HEK293T (cell line): Measurements from ENCODE around the gene TNFRSF17.
"Not testable (repeated sequence)": the region's sequence is repeated elsewhere in the genome, so short reads cannot be mapped to it uniquely, and the experiment has no call there.

Experiments
- CTCF ChIA-PET: fragments of 350-600 bp; formaldehyde crosslinking; extraction: SDS; loops from one replicate; lab custom pipeline; 2021; ENCODE audit warnings: antibody characterized with exemption, inconsistent platforms; lab: Yijun Ruan, JAX
- POLR2A ChIA-PET: fragments of 350-600 bp; formaldehyde crosslinking; extraction: SDS; loops from one replicate; lab custom pipeline; 2020; ENCODE audit warnings: antibody characterized with exemption, inconsistent platforms; lab: Yijun Ruan, JAX
- DNase-seq: peaks from one replicate; pipeline ENCODE4 v3.0.0; 2012; ENCODE audit warnings: mixed read lengths; ENCODE audit errors: extremely low spot score
- ARNT ChIP-seq: fragments of 450-650 bp; IDR thresholded peaks from 2 replicates; pipeline ENCODE4 v1.6.1; 2017; ENCODE audit warnings: mild to moderate bottlenecking
- BHLHE40 ChIP-seq: fragments of 450-650 bp; IDR thresholded peaks from 2 replicates; pipeline ENCODE4 v1.6.1; 2016; ENCODE audit warnings: mild to moderate bottlenecking, moderate library complexity, borderline replicate concordance
- CTBP1 ChIP-seq: fragments of 450-650 bp; IDR thresholded peaks from 2 replicates; pipeline ENCODE4 v1.6.1; 2016; ENCODE audit warnings: borderline replicate concordance
- ELF4 ChIP-seq: fragments of 450-650 bp; IDR thresholded peaks from 2 replicates; pipeline ENCODE4 v1.6.1; 2017; ENCODE audit warnings: antibody characterized with exemption
- FOXA1 ChIP-seq: fragments of 450-650 bp; IDR thresholded peaks from 2 replicates; pipeline ENCODE4 v1.6.1; 2016; ENCODE audit warnings: mild to moderate bottlenecking
- FOXK2 ChIP-seq: fragments of 450-650 bp; IDR thresholded peaks from 2 replicates; pipeline ENCODE4 v1.6.1; 2016; ENCODE audit warnings: mild to moderate bottlenecking
- FOXM1 ChIP-seq: fragments of 450-650 bp; IDR thresholded peaks from 2 replicates; pipeline ENCODE4 v1.6.1; 2017; ENCODE audit warnings: mild to moderate bottlenecking, borderline replicate concordance
- HDGF ChIP-seq: fragments of 450-650 bp; IDR thresholded peaks from 2 replicates; pipeline ENCODE4 v1.6.1; 2017; ENCODE audit warnings: antibody characterized with exemption, borderline replicate concordance
- L3MBTL2 ChIP-seq: fragments of 450-650 bp; conservative IDR thresholded peaks from 2 replicates; pipeline ENCODE4 v1.6.1; 2016; ENCODE audit warnings: mild to moderate bottlenecking
- LEF1 ChIP-seq: fragments of 450-650 bp; IDR thresholded peaks from 2 replicates; pipeline ENCODE4 v1.6.1; 2017; ENCODE audit warnings: mild to moderate bottlenecking, borderline replicate concordance
- NFRKB ChIP-seq: fragments of 450-650 bp; IDR thresholded peaks from 2 replicates; pipeline ENCODE4 v1.6.1; 2016; ENCODE audit warnings: mild to moderate bottlenecking, moderate library complexity
- SP1 ChIP-seq: fragments of 450-650 bp; IDR thresholded peaks from 2 replicates; pipeline ENCODE4 v1.6.1; 2017
- SUZ12 ChIP-seq: fragments of 450-650 bp; IDR thresholded peaks from 2 replicates; pipeline ENCODE4 v1.6.1; 2016; ENCODE audit warnings: mild to moderate bottlenecking
- TARDBP ChIP-seq: fragments of 450-650 bp; IDR thresholded peaks from 2 replicates; pipeline ENCODE4 v1.6.1; 2016
- ZNF384 ChIP-seq: fragments of 450-650 bp; IDR thresholded peaks from 2 replicates; pipeline ENCODE4 v1.6.1; 2016
- TF ChIP-seq, protein P1 (sequence below): fragments of 450-650 bp; IDR thresholded peaks from 2 replicates; pipeline ENCODE4 v1.6.1; 2016

TNFRSF17 gene

DNA sequence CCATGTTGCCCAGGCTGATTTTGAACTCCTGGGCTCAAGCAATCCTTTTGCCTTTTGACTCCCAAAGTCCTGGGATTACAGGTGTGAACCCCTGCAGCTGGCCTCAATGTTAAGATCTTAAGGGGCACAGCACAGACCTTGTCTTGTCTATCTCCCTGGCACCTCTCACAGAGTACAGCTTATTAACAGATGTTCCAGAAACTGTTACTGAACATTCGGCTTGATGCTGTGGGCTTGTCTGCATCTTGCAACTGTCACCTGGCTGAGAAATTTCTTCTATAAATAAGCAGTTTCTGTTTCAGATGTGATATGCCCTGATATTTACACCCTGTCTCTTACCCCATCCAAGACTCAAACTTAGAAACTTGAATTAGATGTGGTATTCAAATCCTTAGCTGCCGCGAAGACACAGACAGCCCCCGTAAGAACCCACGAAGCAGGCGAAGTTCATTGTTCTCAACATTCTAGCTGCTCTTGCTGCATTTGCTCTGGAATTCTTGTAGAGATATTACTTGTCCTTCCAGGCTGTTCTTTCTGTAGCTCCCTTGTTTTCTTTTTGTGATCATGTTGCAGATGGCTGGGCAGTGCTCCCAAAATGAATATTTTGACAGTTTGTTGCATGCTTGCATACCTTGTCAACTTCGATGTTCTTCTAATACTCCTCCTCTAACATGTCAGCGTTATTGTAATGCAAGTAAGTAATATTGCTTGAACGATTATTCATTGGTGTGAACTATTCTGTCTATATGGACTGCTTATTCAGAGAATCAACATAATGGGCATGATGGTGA lies at the start of gene TNFRSF17:
Gene TNFRSF17 (plus strand): TSS at position 450 of the 791 bp plus-strand sequence. CDS start 115 bp downstream, at position 565.
- ChIA-PET CTCF (interaction anchor here (0.6 to 1.4 kb wide), 3 partner anchors 12 to 130 kb away, joined by 3 to 4 read pairs (median 4); partner anchors contain the start of gene SNX29), POLR2A (no interaction called here)
- TF ChIP-seq CTBP1, result no peak
- no peak for TF ChIP-seq LEF1
- no peak for TF ChIP-seq NFRKB
- no peak for TF ChIP-seq FOXM1
- no peak for TF ChIP-seq ARNT
- TF ChIP-seq HDGF, result no peak
- no peak for TF ChIP-seq ZNF384
- no peak for TF ChIP-seq ELF4
- no peak for TF ChIP-seq FOXA1
- TF ChIP-seq FOXK2, result no peak
- TF ChIP-seq BHLHE40, result no peak
- TF ChIP-seq, protein P1, sequence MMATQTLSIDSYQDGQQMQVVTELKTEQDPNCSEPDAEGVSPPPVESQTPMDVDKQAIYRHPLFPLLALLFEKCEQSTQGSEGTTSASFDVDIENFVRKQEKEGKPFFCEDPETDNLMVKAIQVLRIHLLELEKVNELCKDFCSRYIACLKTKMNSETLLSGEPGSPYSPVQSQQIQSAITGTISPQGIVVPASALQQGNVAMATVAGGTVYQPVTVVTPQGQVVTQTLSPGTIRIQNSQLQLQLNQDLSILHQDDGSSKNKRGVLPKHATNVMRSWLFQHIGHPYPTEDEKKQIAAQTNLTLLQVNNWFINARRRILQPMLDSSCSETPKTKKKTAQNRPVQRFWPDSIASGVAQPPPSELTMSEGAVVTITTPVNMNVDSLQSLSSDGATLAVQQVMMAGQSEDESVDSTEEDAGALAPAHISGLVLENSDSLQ, result no peak
- no peak for TF ChIP-seq SUZ12
- no peak for TF ChIP-seq L3MBTL2
- TF ChIP-seq SP1, result no peak
- no peak for TF ChIP-seq TARDBP
- DNase-seq, result no peak

DNA sequence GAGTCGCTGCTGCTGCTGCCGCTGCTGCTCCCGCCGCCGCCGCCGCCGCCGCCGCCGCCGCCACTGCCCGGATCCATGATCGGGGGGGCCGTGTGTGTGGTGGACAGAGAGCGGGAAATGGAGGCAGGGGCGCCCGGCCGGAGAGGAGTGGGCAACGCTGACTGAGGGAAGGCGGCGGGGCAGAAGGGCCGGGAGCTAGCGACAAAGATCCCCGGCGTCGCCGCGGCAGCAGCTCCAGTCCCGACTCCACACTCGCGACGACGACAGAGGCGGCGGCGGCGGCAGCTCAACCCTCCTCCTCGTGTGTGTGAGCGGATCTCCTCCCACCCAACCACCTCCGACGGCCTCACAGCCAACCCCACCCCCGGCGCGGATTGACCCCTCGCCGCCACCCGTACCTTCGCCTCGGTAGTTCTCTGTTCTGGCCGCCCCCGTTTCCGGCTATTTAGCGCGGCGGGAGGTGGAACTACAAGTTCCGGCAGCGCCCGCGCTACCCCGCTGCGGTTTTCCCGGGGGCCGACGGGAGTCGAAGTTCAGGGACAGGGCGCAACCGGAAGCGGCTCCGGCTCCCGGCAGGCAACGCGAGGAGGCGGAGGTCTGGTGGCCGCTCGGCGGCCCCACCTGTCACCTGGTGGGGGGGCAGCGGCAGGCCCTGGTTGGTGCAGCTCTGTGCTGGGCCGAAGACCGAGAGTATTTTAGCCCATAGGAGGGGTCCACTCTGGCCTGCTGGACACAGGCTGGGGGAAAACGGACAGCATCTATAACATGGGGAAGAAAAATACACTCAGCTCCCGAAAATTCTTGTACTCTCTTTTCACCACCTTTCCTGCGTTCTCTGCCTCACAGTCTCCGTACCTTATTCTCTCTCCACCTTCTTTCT lies 49.1 kb upstream of the TNFRSF17 start, which contains the start of gene GSPT1:
Gene GSPT1 (minus strand): TSS at position 313 of the 880 bp plus-strand sequence. CDS start 236 bp downstream, at position 77.
- ChIA-PET POLR2A (interaction anchor here (0.8 to 1.6 kb wide), 5 partner anchors 15 to 152 kb away, joined by 3 to 6 read pairs (median 4); partner anchors contain the start of gene SNX29), CTCF (interaction anchor here (1.0 to 1.9 kb wide), 3 partner anchors 34 to 152 kb away, joined by 3 to 9 read pairs (median 3); no protein-coding TSS in a partner anchor)
- TF ChIP-seq CTBP1 (no peak), SP1 (no peak), L3MBTL2 (peak; percentile 68), ELF4 (peak; percentile 98), ZNF384 (no peak), SUZ12 (peak; percentile 95), NFRKB (no peak)
- DNase-seq, result peak; percentile 92

DNA sequence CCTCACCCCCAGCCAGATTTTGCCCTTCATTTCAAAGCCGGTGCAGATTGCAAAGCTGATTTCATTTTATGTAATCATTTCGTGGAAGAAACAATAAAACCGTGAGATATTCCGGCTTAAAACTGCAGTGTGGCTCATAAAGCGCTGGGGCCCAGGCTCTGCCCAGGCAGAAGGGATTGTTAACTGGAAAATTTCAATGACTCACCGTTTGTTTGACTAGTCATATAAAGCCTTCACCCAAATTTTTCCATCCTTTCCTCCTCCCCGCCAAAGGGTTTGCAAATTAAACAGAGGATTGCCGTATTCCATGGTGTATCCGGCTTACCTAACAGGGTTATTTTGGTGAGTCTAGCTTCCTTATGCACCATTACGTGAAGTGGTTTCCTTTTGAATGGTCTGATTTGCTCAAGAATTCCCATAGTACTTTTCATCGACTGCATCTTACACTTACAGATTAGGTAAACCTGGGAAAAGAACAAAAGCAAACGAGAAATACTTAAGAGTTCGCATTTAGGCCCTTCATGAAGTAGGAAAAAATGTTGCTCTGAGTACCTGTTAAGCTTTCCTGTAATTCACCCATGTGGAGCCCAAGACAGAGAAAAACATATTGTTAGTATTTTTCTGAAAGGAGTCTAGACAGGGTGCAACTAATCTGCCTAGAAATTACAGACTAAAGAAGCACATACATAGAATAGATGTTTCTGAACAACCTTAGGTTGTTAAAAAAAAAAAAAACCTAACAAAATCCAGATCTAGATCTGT lies 48.3 kb upstream of the TNFRSF17 start:
- no peak for TF ChIP-seq ZNF384
- no peak for TF ChIP-seq SP1
- TF ChIP-seq FOXA1, result no peak
- TF ChIP-seq FOXK2, result no peak
- TF ChIP-seq L3MBTL2, result no peak
- TF ChIP-seq CTBP1, result no peak
- TF ChIP-seq TARDBP, result no peak
- no peak for TF ChIP-seq BHLHE40
- no peak for TF ChIP-seq NFRKB
- TF ChIP-seq LEF1, result no peak
- TF ChIP-seq FOXM1, result no peak
- TF ChIP-seq, protein P1, result no peak
- TF ChIP-seq ELF4, result no peak
- TF ChIP-seq SUZ12, result no peak
- no peak for TF ChIP-seq ARNT
- no peak for TF ChIP-seq HDGF
- POLR2A ChIA-PET, result interaction anchor here (0.8 to 1.6 kb wide), 5 partner anchors 16 to 151 kb away, joined by 3 to 6 read pairs (median 4); partner anchors contain the start of gene SNX29

DNA sequence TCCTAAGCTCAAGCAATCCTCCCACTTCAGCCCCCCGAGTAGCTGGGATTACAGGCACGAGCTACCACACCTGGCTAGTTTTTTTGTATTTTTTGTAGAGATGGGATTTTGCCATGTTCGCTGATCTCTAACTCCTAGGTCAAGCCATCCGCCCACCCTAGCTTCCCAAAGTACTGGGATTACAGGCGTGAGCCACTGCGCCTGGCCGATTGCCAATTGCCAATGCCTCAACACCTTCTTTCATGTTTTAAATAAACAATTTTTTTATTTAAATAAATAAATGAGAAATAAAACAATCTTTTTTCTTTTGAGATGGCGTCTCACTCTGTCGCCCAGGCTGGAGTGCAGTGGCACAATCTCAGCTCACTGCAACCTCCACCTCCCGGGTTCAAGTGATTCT lies 41.0 kb upstream of the TNFRSF17 start:
- CTCF ChIA-PET, DNase-seq, POLR2A ChIA-PET: not testable (repeated sequence)

More for the DNA sequence above, 48.3 kb upstream of the TNFRSF17 start:
- CTCF ChIA-PET, result interaction anchor here (0.6 to 1.9 kb wide), 3 partner anchors 33 to 356 kb away, joined by 3 to 9 read pairs (median 3); no protein-coding TSS in a partner anchor
- peak; percentile 51 for DNase-seq

DNA sequence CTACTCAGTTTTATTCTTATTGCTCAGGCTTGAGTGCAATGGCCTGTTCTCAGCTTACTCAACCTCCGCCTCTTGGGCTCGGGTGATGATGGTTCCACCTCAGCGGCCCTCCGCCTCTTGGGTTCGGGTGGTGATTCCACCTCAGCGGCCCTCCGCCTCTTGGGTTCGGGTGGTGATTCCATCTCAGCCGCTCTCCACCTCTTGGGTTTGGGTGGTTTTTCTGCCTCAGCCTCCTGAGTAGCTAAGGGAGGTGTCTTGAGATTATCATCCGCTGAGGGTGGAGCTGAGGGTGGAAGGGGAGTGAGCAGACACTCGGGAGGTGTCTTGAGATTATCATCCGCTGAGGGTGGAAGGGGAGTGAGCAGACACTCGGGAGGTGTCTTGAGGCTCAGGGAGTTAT lies 37.7 kb upstream of the TNFRSF17 start:
- CTCF ChIA-PET, result interaction anchor here (0.7 kb wide), 1 partner anchor 140 kb away, joined by 3 read pairs; no protein-coding TSS in a partner anchor

DNA sequence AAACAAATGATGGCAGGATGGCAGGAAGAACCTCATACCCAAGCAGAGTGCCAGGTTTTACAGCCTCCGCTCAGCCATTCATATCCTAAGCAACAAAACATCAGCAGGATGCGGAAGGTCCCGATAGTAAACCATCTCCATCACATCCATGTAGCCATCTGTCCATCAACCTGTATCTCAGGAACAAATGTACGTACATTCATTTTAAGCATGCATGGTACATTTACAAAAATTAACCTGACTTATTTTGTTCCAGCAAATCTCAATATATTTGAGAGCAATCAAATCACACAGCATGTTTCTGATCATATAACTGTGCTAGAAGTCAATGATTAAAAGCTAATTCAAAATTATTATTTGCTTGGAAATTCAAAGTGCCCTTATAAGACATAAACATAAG lies 23.1 kb upstream of the TNFRSF17 start, which contains the start of gene NPIPB2:
Gene NPIPB2 (minus strand): TSS at position 101 of the 400 bp plus-strand sequence. CDS start 0 bp downstream, at position 101.
- DNase-seq, POLR2A ChIA-PET, CTCF ChIA-PET: not testable (repeated sequence)

More for the DNA sequence above, 37.7 kb upstream of the TNFRSF17 start:
- POLR2A ChIA-PET, DNase-seq: not testable (repeated sequence)
